ENCODE data around the gene PALLD. TPM values are rescaled to one million over a fixed set of nuclear protein-coding genes. Genes with fewer than 3 reads are reported as not detected.

Gene PALLD
- polyA plus RNA-seq, 3 donors: 6.1 to 11.8 (median 9.9) TPM

DNA sequence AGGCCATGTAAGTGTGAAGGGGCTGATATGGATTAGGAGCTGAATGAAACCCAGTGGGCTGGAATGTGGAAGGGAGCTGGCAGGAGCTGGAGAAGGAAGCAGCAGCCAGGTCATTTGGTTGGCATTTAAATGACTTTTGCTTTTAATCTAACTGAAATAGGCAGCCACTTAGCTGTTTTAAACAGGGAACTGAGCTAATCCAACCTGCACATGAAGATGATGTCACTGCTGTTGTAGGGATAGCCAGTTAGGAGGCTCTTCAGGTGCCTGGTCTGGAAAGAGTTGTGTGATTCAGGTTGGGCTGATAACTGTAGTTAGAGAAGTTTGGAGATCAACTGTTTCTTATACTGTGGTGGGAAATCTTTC lies 122.4 kb downstream of the PALLD start:
- Histone ChIP-seq H3K36me3 (replicated peaks in 1 of 2; ENCODE audit: control insufficient read depth in 1 of 2, insufficient read depth in 2 of 2, low read length in 2 of 2) (no peaks in the 10 kb centered on the region), H3K9ac (ENCODE audit: insufficient read depth, low read length, poor library complexity, severe bottlenecking) (no peak overlapping the region), H2AFZ (ENCODE audit: insufficient read depth, low read depth, low read length, poor library complexity, severe bottlenecking) (no peak overlapping the region), H4K20me1 (ENCODE audit: insufficient read depth, low read length) (no peaks in the 10 kb centered on the region), H3K79me2 (ENCODE audit: insufficient read depth, low read length) (no peaks in the 10 kb centered on the region), H3K4me2 (replicated peaks; ENCODE audit: extremely low read depth, low read length, poor library complexity, severe bottlenecking) (no peak overlapping the region), H3K4me1 (ENCODE audit: control insufficient read depth in 1 of 2, insufficient read depth in 2 of 2, low read length in 2 of 2) (no peaks in the 10 kb centered on the region), H3K27ac (ENCODE audit: low read depth in 1 of 2, low read length in 2 of 2) (no peak overlapping the region), H3K4me3 (replicated peaks in 1 of 3; ENCODE audit: low read depth in 2 of 3, low read length in 3 of 3) (no peak overlapping the region), H3K27me3 (ENCODE audit: control insufficient read depth in 2 of 2, insufficient read depth in 2 of 2, low read length in 2 of 2) (no peaks in the 10 kb centered on the region), H3K9me3 (replicated peaks in 1 of 2; ENCODE audit: control insufficient read depth in 1 of 2, insufficient read depth in 1 of 2, low read length in 2 of 2) (no peaks in the 10 kb centered on the region)
- no peak for DNase-seq
- intact Hi-C loops (cut with micrococcal nuclease): no loop called here
- peaks cover 0 to 6% (median 5%) of the 10 kb centered on the region in 3 donors for H3K27me3 Mint-ChIP-seq (ENCODE audit: low read depth in 3 of 3)
- no peak overlapping the region for H3K27ac Mint-ChIP-seq
- TF ChIP-seq, protein P1, sequence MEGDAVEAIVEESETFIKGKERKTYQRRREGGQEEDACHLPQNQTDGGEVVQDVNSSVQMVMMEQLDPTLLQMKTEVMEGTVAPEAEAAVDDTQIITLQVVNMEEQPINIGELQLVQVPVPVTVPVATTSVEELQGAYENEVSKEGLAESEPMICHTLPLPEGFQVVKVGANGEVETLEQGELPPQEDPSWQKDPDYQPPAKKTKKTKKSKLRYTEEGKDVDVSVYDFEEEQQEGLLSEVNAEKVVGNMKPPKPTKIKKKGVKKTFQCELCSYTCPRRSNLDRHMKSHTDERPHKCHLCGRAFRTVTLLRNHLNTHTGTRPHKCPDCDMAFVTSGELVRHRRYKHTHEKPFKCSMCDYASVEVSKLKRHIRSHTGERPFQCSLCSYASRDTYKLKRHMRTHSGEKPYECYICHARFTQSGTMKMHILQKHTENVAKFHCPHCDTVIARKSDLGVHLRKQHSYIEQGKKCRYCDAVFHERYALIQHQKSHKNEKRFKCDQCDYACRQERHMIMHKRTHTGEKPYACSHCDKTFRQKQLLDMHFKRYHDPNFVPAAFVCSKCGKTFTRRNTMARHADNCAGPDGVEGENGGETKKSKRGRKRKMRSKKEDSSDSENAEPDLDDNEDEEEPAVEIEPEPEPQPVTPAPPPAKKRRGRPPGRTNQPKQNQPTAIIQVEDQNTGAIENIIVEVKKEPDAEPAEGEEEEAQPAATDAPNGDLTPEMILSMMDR (IDR thresholded peaks at IDR 0.05): no peak
- no peaks in the 10 kb centered on the region for H3K36me3 Mint-ChIP-seq
- no peaks in the 10 kb centered on the region for H3K4me1 Mint-ChIP-seq
- H3K9me3 Mint-ChIP-seq: peaks cover 0 to 3% (median 0%) of the 10 kb centered on the region in 7 donors
- H3K4me3 Mint-ChIP-seq: no peak overlapping the region

DNA sequence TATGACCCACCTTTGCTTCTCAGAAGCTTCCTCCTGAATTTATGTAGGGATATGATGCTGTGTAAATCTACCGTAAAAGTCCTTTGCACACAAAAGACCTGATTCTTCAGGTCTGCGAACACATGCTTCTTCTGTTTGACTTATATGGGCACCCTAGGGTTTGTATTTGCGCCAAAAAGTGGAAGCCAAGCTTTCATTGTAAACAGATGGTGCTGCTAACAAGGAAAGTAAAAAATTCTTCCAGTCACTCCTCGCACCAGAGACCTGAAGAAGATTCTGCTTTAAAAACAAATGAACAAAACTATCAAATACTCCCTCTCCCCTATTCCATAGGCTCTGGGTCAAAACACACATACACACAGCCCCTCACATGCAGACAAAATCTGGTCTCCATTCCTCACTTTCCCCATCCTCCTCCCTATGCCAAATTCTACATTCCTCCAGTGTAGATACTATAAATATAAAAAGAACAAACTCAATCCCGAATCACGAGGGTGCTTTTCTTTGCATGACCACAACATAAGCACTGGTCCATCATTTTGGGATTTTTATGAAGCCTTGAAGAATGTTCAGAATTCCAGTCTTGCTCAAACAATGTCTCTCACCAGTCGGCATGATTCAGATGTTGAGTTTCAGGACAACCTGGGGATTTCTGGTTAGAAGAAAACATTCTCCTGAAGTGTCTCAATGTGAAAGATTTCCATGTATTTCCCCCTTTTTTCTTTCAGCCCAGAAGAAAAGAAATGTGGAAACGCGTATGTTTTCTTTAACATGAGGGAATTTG lies 125.1 kb downstream of the PALLD start:
- H3K4me3 Mint-ChIP-seq: no peak overlapping the region
- Histone ChIP-seq H3K27ac (ENCODE audit: low read depth in 1 of 2, low read length in 2 of 2) (no peak overlapping the region), H3K4me3 (replicated peaks in 1 of 3; ENCODE audit: low read depth in 2 of 3, low read length in 3 of 3) (no peak overlapping the region), H3K9me3 (replicated peaks in 1 of 2; ENCODE audit: control insufficient read depth in 1 of 2, insufficient read depth in 1 of 2, low read length in 2 of 2) (no peaks in the 10 kb centered on the region), H3K4me1 (ENCODE audit: control insufficient read depth in 1 of 2, insufficient read depth in 2 of 2, low read length in 2 of 2) (no peaks in the 10 kb centered on the region), H4K20me1 (ENCODE audit: insufficient read depth, low read length) (no peaks in the 10 kb centered on the region), H3K36me3 (replicated peaks in 1 of 2; ENCODE audit: control insufficient read depth in 1 of 2, insufficient read depth in 2 of 2, low read length in 2 of 2) (no peaks in the 10 kb centered on the region), H3K9ac (ENCODE audit: insufficient read depth, low read length, poor library complexity, severe bottlenecking) (no peak overlapping the region), H3K79me2 (ENCODE audit: insufficient read depth, low read length) (no peaks in the 10 kb centered on the region), H2AFZ (ENCODE audit: insufficient read depth, low read depth, low read length, poor library complexity, severe bottlenecking) (no peak overlapping the region), H3K27me3 (ENCODE audit: control insufficient read depth in 2 of 2, insufficient read depth in 2 of 2, low read length in 2 of 2) (no peaks in the 10 kb centered on the region), H3K4me2 (replicated peaks; ENCODE audit: extremely low read depth, low read length, poor library complexity, severe bottlenecking) (no peak overlapping the region)
- H3K4me1 Mint-ChIP-seq: no peaks in the 10 kb centered on the region
- H3K27ac Mint-ChIP-seq: no peak overlapping the region
- peaks cover 0 to 3% (median 0%) of the 10 kb centered on the region in 7 donors for H3K9me3 Mint-ChIP-seq
- peaks cover 2 to 9% (median 3%) of the 10 kb centered on the region in 3 donors for H3K27me3 Mint-ChIP-seq (ENCODE audit: low read depth in 3 of 3)
- H3K36me3 Mint-ChIP-seq: no peaks in the 10 kb centered on the region
- no peak for DNase-seq
- WGBS (ENCODE audit: insufficient coverage): 100% methylated on average over 1 of the region's 9 CpGs
- intact Hi-C loops (cut with micrococcal nuclease): no loop called here
- TF ChIP-seq, protein P1 (IDR thresholded peaks at IDR 0.05): no peak

Data from CD14-positive monocyte (primary cell).